Osteoblast (primary cell): Measurements from ENCODE around the gene PRR5. TPM values are rescaled to one million over a fixed set of nuclear protein-coding genes. Genes with fewer than 3 reads are reported as not detected.
A peak's percentile ranks its signal among the peaks of the same experiment; 100 is the strongest.
"Not testable (repeated sequence)": the region's sequence is repeated elsewhere in the genome, so short reads cannot be mapped to it uniquely, and the experiment has no call there.

Experiments used
- DNase-seq: peaks from one replicate; pipeline ENCODE4 v3.0.0; 2011; ENCODE audit warnings: low spot score, mixed read lengths; ENCODE audit not compliant: insufficient read length; ENCODE audit errors: missing footprints
- H2AFZ ChIP-seq: 2 replicates; pipeline ENCODE4 v1.6.0; 2011; ENCODE audit warnings: mild to moderate bottlenecking, low read length
- H3K27ac ChIP-seq: 2 replicates; pipeline ENCODE4 v1.5.1; 2011; ENCODE audit warnings: mild to moderate bottlenecking, low read depth, low read length, moderate library complexity
- H3K27me3 ChIP-seq: 2 replicates; pipeline ENCODE4 v1.6.0; 2012; ENCODE audit warnings: mild to moderate bottlenecking, control low read depth, inconsistent platforms, low read length, moderate library complexity; ENCODE audit not compliant: insufficient read depth
- H3K36me3 ChIP-seq: 2 replicates; pipeline ENCODE4 v1.5.1; 2011; ENCODE audit warnings: mild to moderate bottlenecking, low read length, control low read depth, moderate library complexity; ENCODE audit not compliant: insufficient read depth
- H3K4me1 ChIP-seq: 2 replicates; pipeline ENCODE4 v1.5.1; 2011; ENCODE audit warnings: mild to moderate bottlenecking, low read length, control low read depth, moderate library complexity; ENCODE audit not compliant: insufficient read depth
- H3K4me2 ChIP-seq: 2 replicates; pipeline ENCODE4 v1.6.0; 2011; ENCODE audit warnings: mild to moderate bottlenecking, low read length; ENCODE audit not compliant: insufficient read depth
- H3K4me3 ChIP-seq: fragments of 200-600 bp; sonication (generic); 3 replicates; pipeline ENCODE4 v1.5.1; 2012; ENCODE audit warnings: mild to moderate bottlenecking, low read length, inconsistent platforms; ENCODE audit not compliant: insufficient read depth
- H3K79me2 ChIP-seq: 2 replicates; pipeline ENCODE4 v1.6.0; 2012; ENCODE audit warnings: mild to moderate bottlenecking, low read length, control low read depth, inconsistent platforms; ENCODE audit not compliant: insufficient read depth
- H3K9me3 ChIP-seq: 2 replicates; pipeline ENCODE4 v1.5.1; 2011; ENCODE audit warnings: low read depth, low read length, control low read depth
- H4K20me1 ChIP-seq: 2 replicates; pipeline ENCODE4 v1.6.0; 2012; ENCODE audit warnings: mild to moderate bottlenecking, low read length, control low read depth; ENCODE audit not compliant: insufficient read depth
- total RNA-seq: library from RNA; depleted of rRNA; stranded (reverse); fragments of >200 nt; gene quantifications from 2 replicates; pipeline ENCODE4 v1.2.3, GENCODE V29; 2012
- TF ChIP-seq, protein P1 (sequence below): IDR thresholded peaks from 2 replicates; pipeline ENCODE4 v1.5.1; 2011; ENCODE audit warnings: mild to moderate bottlenecking, low read depth, low read length, moderate library complexity; ENCODE audit errors: extremely low read depth

Gene PRR5, protein sequence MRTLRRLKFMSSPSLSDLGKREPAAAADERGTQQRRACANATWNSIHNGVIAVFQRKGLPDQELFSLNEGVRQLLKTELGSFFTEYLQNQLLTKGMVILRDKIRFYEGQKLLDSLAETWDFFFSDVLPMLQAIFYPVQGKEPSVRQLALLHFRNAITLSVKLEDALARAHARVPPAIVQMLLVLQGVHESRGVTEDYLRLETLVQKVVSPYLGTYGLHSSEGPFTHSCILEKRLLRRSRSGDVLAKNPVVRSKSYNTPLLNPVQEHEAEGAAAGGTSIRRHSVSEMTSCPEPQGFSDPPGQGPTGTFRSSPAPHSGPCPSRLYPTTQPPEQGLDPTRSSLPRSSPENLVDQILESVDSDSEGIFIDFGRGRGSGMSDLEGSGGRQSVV
- 13.0 and 14.8 TPM in 2 replicates for total RNA-seq

DNA sequence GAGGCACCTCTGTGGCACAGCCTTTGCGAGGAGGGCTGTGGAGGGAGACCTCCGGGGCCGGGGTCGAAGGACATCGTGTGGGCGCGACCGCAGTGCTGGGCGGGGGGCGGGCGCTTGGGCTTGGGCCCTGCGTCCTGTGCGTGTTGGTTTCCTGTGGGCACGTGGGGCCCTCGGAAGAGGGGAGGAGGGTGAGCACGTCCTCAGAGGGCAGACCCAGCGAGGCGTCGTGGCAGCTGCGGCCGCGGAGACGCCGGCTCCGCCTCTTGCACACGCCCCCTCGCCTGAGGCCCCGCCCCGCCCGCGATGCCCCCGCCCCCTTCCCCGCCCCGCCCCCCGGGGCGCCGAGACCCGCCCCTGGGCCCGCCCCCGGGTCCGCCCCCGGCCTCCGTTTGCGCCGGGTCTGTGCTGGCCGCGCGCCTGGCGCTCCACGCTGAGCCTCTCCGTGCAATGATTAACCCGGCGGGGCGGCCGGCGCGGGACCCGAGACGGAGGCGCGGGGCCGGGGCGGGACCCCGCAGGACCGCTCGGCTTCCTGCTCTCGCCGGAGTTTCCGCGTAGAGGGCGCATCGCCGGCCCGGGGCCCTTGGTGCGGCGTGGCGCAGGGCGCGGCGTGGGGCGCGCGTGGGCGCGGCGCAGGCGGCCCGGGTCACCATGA lies at the start of gene PRR5:
TSS of gene PRR5 (plus strand) at position 381 of the 655 bp plus-strand sequence. CDS start at position 652, 271 bp downstream.
- H3K27ac ChIP-seq: peak within 1 kb of the TSS; percentile 71
- peak within 1 kb of the TSS; percentile 70 for H2AFZ ChIP-seq
- H3K36me3 ChIP-seq: no peaks in the 10 kb centered on the region
- H3K4me3 ChIP-seq: peak within 1 kb of the TSS; percentile 79
- peaks cover 11% of the 10 kb centered on the region for H4K20me1 ChIP-seq
- peaks cover 34% of the 10 kb centered on the region for H3K4me1 ChIP-seq
- peak within 1 kb of the TSS; percentile 87 for H3K4me2 ChIP-seq
- H3K27me3 ChIP-seq: no peaks in the 10 kb centered on the region
- H3K9me3 ChIP-seq: no peaks in the 10 kb centered on the region
- peaks cover 23% of the 10 kb centered on the region for H3K79me2 ChIP-seq
- TF ChIP-seq, protein P1, sequence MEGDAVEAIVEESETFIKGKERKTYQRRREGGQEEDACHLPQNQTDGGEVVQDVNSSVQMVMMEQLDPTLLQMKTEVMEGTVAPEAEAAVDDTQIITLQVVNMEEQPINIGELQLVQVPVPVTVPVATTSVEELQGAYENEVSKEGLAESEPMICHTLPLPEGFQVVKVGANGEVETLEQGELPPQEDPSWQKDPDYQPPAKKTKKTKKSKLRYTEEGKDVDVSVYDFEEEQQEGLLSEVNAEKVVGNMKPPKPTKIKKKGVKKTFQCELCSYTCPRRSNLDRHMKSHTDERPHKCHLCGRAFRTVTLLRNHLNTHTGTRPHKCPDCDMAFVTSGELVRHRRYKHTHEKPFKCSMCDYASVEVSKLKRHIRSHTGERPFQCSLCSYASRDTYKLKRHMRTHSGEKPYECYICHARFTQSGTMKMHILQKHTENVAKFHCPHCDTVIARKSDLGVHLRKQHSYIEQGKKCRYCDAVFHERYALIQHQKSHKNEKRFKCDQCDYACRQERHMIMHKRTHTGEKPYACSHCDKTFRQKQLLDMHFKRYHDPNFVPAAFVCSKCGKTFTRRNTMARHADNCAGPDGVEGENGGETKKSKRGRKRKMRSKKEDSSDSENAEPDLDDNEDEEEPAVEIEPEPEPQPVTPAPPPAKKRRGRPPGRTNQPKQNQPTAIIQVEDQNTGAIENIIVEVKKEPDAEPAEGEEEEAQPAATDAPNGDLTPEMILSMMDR: no peak
- DNase-seq: peak; percentile 97

DNA sequence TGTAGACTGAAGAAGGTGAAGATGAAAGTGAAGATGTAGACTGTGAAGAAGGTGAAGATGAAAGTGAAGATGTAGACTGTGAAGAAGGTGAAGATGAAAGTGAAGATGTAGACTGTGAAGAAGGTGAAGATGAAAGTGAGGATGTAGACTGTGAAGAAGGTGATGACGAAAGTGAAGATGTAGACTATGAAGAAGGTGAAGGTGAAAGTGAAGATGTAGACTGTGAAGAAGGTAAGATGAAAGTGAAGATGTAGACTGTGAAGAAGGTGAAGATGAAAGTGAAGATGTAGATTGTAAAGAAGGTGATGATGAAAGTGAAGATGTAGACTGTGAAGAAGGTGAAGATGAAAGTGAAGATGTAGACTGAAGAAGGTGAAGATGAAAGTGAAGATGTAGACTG lies 49.1 kb upstream of the PRR5 start:
- not testable (repeated sequence) for H2AFZ ChIP-seq, H4K20me1 ChIP-seq, H3K27me3 ChIP-seq, H3K79me2 ChIP-seq, H3K36me3 ChIP-seq, DNase-seq, H3K27ac ChIP-seq, H3K4me2 ChIP-seq, H3K9me3 ChIP-seq, H3K4me1 ChIP-seq, H3K4me3 ChIP-seq

DNA sequence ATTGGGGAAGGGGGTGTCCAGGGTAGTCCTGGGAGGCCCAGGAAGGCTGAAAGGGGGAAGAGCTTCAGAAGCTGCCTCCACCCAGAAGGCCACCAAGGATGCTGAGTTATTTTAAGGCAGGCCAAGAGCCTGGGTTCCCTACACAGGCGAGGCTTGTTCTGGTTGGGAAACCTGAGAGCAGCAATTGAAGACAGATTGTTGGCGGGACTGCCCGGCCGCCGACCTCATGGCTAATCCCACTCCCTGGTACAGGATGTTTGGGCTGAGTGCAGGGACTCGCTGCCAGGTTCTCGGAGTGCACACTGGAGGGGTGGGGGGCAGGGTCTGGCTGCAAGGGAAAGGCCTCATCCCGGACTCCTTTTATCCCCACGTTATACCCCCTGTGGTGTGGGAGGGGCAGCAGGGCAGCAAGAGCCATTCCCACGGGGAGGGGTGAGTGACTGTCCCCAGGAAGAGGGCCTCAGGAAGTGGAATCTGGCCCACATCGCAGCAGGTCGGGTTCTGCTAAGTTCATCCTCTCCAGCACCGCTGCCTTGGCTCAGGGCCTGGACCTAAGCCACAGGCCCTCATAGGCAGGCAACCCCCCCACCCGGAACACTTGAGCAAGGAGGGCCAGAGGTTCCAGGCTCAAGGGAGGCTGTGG lies 43.6 kb upstream of the PRR5 start:
- no peak overlapping the region for H3K4me3 ChIP-seq
- no peak overlapping the region for H3K27ac ChIP-seq
- no peaks in the 10 kb centered on the region for H3K9me3 ChIP-seq
- peaks cover 7% of the 10 kb centered on the region for H3K4me1 ChIP-seq
- DNase-seq: peak; percentile 84
- no peaks in the 10 kb centered on the region for H3K79me2 ChIP-seq
- H2AFZ ChIP-seq: no peak overlapping the region
- H4K20me1 ChIP-seq: no peaks in the 10 kb centered on the region
- peaks cover 22% of the 10 kb centered on the region for H3K27me3 ChIP-seq
- peak overlapping the region; percentile 30 for H3K4me2 ChIP-seq
- TF ChIP-seq, protein P1: no peak
- H3K36me3 ChIP-seq: no peaks in the 10 kb centered on the region

DNA sequence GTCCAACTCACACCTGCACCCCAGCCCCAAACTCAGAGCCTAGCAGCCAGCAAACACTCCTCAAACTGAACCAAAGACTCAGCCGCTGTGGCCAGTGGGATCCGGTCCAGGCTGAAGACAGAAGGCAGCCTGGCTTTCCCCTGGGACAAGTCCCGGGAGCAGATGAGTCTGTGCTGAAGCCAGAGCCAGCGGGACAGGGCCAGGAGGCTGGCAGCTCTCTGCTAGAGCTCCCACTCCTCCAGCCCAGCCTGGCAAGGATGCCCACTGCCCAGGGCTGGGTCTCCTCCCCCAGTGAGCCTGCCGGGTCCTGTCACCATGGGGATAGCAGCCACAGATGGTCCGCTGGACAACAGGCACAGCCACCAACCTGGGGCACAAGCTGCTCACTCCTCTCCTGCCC lies 42.9 kb upstream of the PRR5 start:
- TF ChIP-seq, protein P1: no peak
- Histone ChIP-seq H4K20me1 (no peaks in the 10 kb centered on the region), H3K27ac (no peak overlapping the region), H3K27me3 (peaks cover 22% of the 10 kb centered on the region), H2AFZ (no peak overlapping the region), H3K4me2 (no peak overlapping the region), H3K9me3 (no peaks in the 10 kb centered on the region), H3K36me3 (no peaks in the 10 kb centered on the region), H3K79me2 (no peaks in the 10 kb centered on the region), H3K4me3 (no peak overlapping the region), H3K4me1 (peaks cover 7% of the 10 kb centered on the region)
- DNase-seq: peak; percentile 89
